ENCODE measurements around the gene GPR55. TPM values are rescaled to one million over a fixed set of nuclear protein-coding genes. Genes with fewer than 3 reads are reported as not detected.

The GPR55 gene
- total RNA-seq, 1 experiment from 2014 or later: 0.07 TPM

GRCh38 chr2:230912724-230913123 lies 12.3 kb downstream of the GPR55 start:
- Histone ChIP-seq H4K20me1 (ENCODE audit: low read length) (no peaks in the 10 kb centered on the region), H3K4me1 (ENCODE audit: insufficient read depth, low read length) (peaks cover 18% of the 10 kb centered on the region), H3K9me3 (ENCODE audit: low read length) (no peaks in the 10 kb centered on the region), H3K36me3 (ENCODE audit: low read depth, low read length) (no peaks in the 10 kb centered on the region), H3K27ac (ENCODE audit: low read length) (no peak overlapping the region), H3K4me2 (ENCODE audit: low read length) (no peak overlapping the region), H3K9me2 (replicated peaks; ENCODE audit: low read length) (no peaks in the 10 kb centered on the region), H3K27me3 (ENCODE audit: low read length) (no peaks in the 10 kb centered on the region), H3K79me2 (ENCODE audit: low read length) (peaks cover 4% of the 10 kb centered on the region), H3K4me3 (ENCODE audit: low read length) (no peak overlapping the region), H3K9ac (ENCODE audit: low read length) (no peak overlapping the region), H3F3A (ENCODE audit: low read length, unreplicated experiment) (no peaks in the 10 kb centered on the region), H2AFZ (ENCODE audit: low read length) (no peak overlapping the region)
- TF ChIP-seq EZH2 (IDR thresholded peaks at IDR 0.05; ENCODE audit: low read length, unreplicated experiment) (no peak), EZH2phosphoT487 (IDR thresholded peaks at IDR 0.05; ENCODE audit: borderline replicate concordance, low read length) (no peak)
- CTCF ChIA-PET: interaction anchor here (0.6 kb wide), 1 partner anchor 75 kb away, joined by 3 read pairs; no protein-coding TSS in a partner anchor
- intact Hi-C loops (cut with micrococcal nuclease): no loop called here
- ATAC-seq (no peak), DNase-seq (no peak)
- POLR2A ChIA-PET (ENCODE audit: unreplicated experiment): no interaction called here
- BruUV-seq (replicated peaks): no TSS peak

GRCh38 chr2:230912046-230912445 lies 13.0 kb downstream of the GPR55 start:
- no peak overlapping the region for H3K4me2 ChIP-seq (ENCODE audit: low read length)
- no peaks in the 10 kb centered on the region for H3K9me2 ChIP-seq (replicated peaks; ENCODE audit: low read length)
- no peaks in the 10 kb centered on the region for H3K9me3 ChIP-seq (ENCODE audit: low read length)
- ATAC-seq (no peak), DNase-seq (no peak)
- intact Hi-C loops (cut with micrococcal nuclease): no loop called here
- TF ChIP-seq EZH2phosphoT487 (IDR thresholded peaks at IDR 0.05; ENCODE audit: borderline replicate concordance, low read length) (no peak), CTCF (conservative IDR thresholded peaks at IDR 0.05; ENCODE audit: low read depth, low read length) (no peak), EZH2 (IDR thresholded peaks at IDR 0.05; ENCODE audit: low read length, unreplicated experiment) (no peak)
- no peak overlapping the region for H2AFZ ChIP-seq (ENCODE audit: low read length)
- H4K20me1 ChIP-seq (ENCODE audit: low read length): no peaks in the 10 kb centered on the region
- ChIA-PET POLR2A (ENCODE audit: unreplicated experiment) (no interaction called here), CTCF (no interaction called here)
- H3K9ac ChIP-seq (ENCODE audit: low read length): no peak overlapping the region
- peaks cover 22% of the 10 kb centered on the region for H3K4me1 ChIP-seq (ENCODE audit: insufficient read depth, low read length)
- no peak overlapping the region for H3K27ac ChIP-seq (ENCODE audit: low read length)
- H3F3A ChIP-seq (ENCODE audit: low read length, unreplicated experiment): no peaks in the 10 kb centered on the region
- H3K4me3 ChIP-seq (ENCODE audit: low read length): no peak overlapping the region
- H3K79me2 ChIP-seq (ENCODE audit: low read length): peaks cover 11% of the 10 kb centered on the region
- BruUV-seq (replicated peaks): no TSS peak
- no peaks in the 10 kb centered on the region for H3K27me3 ChIP-seq (ENCODE audit: low read length)
- no peaks in the 10 kb centered on the region for H3K36me3 ChIP-seq (ENCODE audit: low read depth, low read length)

- CTCF ChIA-PET: no interaction called here
- H3K9ac ChIP-seq (ENCODE audit: low read length): no peak overlapping the region
- no peak for TF ChIP-seq EZH2 (IDR thresholded peaks at IDR 0.05; ENCODE audit: low read length, unreplicated experiment)
- TF ChIP-seq EZH2phosphoT487 (IDR thresholded peaks at IDR 0.05; ENCODE audit: borderline replicate concordance, low read length): no peak
- no peak for TF ChIP-seq CTCF (conservative IDR thresholded peaks at IDR 0.05; ENCODE audit: low read depth, low read length)
- H4K20me1 ChIP-seq (ENCODE audit: low read length): no peaks in the 10 kb centered on the region
- H3K9me3 ChIP-seq (ENCODE audit: low read length): no peaks in the 10 kb centered on the region
- no peak overlapping the region for H2AFZ ChIP-seq (ENCODE audit: low read length)
- ATAC-seq (no peak), DNase-seq (no peak)
- no TSS peak for BruUV-seq (replicated peaks)
- H3K4me1 ChIP-seq (ENCODE audit: insufficient read depth, low read length): peaks cover 25% of the 10 kb centered on the region
- H3K27ac ChIP-seq (ENCODE audit: low read length): no peak overlapping the region
- intact Hi-C loops (cut with micrococcal nuclease): no loop called here
- no peaks in the 10 kb centered on the region for H3K27me3 ChIP-seq (ENCODE audit: low read length)
- no peaks in the 10 kb centered on the region for H3F3A ChIP-seq (ENCODE audit: low read length, unreplicated experiment)
- POLR2A ChIA-PET (ENCODE audit: unreplicated experiment): no interaction called here
- H3K9me2 ChIP-seq (replicated peaks; ENCODE audit: low read length): no peaks in the 10 kb centered on the region
- H3K36me3 ChIP-seq (ENCODE audit: low read depth, low read length): no peaks in the 10 kb centered on the region
- peaks cover 14% of the 10 kb centered on the region for H3K79me2 ChIP-seq (ENCODE audit: low read length)
- no peak overlapping the region for H3K4me3 ChIP-seq (ENCODE audit: low read length)
- no peak overlapping the region for H3K4me2 ChIP-seq (ENCODE audit: low read length)
Measured at GRCh38 chr2:230910546-230911177, 14.4 kb downstream of the GPR55 start.
